ENCODE measurements around the gene SIGLEC11.
"Not testable (repeated sequence)": the region's sequence is repeated elsewhere in the genome, so short reads cannot be mapped to it uniquely, and the experiment has no call there.

SIGLEC11 gene

DNA sequence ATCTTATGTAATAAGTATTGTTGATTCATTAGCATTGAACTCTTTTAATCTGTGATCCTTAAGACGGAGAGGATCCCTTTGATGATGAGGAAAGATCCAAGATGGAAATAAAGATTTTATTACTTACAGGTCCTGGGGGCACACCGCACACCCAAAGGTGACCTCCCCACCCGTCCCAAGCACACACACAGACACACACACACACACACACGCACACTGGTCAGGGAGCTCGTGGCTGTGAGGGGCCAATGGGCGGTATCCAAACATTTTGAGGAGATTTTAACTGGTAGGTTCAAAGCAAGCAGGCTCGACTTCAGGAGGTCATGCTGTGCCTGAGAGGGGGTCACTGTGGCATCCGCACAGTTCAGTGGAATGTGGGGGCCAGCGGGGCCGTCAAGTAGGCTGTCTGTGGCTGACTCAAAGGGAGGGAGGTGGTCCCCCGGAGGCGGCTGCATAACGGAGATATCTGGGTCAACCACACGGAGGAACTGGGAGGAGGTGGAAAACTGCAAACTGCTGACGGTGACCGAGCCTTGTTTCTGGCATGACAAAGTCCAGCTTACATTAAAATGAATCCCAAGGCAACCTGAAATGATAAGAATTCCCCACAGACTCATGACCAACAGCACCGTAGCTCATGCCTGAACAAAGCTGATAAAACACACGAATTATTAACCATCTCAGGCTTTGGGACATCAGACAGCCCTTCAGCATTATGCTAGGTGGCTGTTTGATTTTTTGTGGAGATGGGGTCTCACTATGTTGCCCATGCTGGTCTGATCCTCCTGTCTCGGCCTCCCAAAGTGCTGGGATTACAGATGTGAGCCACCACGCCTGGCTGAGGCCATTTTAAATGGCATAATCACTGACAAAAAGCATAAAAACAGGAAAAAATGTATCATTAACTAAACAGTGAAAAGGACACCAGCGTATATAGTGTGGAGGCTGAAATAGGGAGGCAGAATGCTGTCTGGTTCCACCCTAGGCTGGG, 20.9 kb upstream of the SIGLEC11 start:
- no peak for DNase-seq

- no peak for DNase-seq
Measured at GRCh38 chr19:49978324-49978723, 17.4 kb upstream of the SIGLEC11 start.

DNA sequence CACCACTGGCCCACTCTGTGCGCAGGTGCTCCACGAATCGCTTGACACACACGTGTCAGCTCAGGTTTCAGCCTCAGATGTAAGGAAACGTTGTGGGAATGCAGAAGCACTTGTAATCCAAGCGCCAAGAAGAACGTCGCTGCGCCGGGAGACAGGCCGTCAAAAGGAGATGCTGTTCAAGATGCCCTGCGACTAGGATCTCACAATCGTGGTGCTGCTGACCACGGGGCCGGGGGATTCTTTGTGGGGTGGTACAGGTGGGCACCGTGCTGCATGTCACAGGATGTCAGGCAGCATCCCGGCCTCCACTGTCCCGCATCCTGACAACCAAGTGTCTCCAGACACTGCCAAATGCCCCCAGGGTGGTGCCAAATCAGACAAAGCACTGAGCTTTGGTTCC, 16.9 kb upstream of the SIGLEC11 start:
- no peak for DNase-seq

DNA sequence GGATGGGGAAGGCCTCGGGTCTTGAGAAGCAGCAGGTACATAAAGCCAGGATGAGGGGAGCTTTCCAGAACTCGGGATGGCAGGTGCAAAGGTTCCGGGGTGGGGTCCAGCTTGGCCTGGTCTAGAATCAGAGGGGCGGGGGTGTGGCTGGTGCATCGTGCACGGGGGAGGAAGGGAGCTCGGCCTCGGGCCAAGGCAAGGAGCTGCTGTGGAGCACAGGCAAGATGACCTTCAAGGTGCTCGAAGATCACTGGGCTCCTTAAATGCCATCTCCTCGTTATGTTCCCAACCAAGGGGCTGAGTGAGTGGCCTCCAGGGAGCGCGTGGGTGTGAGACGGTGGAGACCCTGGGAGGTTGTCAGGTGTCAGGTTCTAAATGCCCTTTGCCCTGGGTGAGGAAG, 16.1 kb upstream of the SIGLEC11 start:
- no peak for DNase-seq

- no peak for DNase-seq
Measured at GRCh38 chr19:49976496-49976895, 15.5 kb upstream of the SIGLEC11 start.

DNA sequence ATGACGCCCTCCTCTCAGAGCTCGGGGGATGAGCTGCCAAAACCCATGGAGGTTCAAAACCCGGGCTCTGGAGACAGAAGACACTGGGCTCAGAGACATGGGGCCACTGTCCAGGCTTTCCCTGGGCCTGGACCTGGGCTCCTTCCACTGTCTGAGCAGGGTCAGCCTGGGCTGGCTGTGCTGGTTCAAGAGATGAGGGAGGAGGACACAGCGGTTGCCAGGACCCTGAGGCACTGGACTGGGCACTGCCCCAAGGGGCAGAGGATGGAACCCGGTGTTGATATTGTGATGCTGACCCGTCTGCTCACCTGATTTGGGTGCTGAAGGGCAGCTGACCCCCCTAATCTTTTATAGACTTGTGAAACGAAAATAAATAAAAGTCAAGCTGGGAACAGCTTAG, 14.1 kb upstream of the SIGLEC11 start:
- DNase-seq, result no peak

GRCh38 chr19:49973987-49974386, 13.0 kb upstream of the SIGLEC11 start:
- DNase-seq, result no peak

- no peak for DNase-seq
Measured at GRCh38 chr19:49972841-49973240, 11.9 kb upstream of the SIGLEC11 start.

- no peak for DNase-seq
Measured at GRCh38 chr19:49971991-49972411, 11.0 kb upstream of the SIGLEC11 start.

GRCh38 chr19:49969355-49969754, 8.4 kb upstream of the SIGLEC11 start:
- not testable (repeated sequence) for DNase-seq

- DNase-seq, result no peak
Measured at GRCh38 chr19:49968279-49968922, 7.4 kb upstream of the SIGLEC11 start.

DNA sequence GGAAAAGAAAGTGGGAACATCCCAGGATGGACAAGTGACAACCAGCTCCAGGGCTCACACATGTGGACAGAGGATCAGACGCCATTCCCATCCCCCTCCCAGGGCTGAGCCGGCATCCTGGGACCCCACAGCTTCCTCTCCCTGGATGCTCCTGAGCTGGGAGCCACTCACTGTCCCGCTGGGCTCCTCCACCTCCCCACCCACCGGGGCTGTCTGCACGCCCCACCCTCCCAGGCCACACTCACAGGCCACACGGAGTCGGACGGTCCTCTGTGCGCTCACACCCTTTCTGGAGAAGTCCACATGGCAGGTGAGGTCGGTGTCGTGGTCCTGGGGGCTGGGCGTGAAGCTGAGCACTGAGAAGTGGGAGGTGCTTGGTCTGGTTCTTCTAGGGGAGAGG, 1.1 kb downstream of the SIGLEC11 start:
- not testable (repeated sequence) for DNase-seq

- not testable (repeated sequence) for DNase-seq
Measured at GRCh38 chr19:49958596-49958995, 2.4 kb downstream of the SIGLEC11 start.

DNA sequence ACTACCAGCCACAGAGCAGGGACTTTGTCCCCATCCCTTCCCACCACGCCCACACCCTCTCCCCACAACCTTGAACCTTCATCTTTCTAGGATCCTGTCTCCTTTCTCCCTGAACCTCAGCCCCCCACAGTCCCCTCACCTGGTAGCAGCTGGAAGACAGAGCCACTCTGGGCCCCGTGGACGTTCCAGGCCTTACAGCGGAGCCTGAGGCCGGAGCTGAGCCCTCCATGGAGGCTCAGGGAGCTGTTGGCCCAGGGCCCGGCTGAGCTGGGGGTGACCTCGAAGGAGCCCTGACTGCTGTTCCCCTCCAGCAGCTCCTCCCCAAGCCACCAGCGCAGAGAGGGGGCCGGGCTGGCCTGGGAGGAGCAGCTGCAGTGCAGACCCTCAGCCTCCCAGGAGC, 2.8 kb downstream of the SIGLEC11 start:
- DNase-seq, result not testable (repeated sequence)

DNA sequence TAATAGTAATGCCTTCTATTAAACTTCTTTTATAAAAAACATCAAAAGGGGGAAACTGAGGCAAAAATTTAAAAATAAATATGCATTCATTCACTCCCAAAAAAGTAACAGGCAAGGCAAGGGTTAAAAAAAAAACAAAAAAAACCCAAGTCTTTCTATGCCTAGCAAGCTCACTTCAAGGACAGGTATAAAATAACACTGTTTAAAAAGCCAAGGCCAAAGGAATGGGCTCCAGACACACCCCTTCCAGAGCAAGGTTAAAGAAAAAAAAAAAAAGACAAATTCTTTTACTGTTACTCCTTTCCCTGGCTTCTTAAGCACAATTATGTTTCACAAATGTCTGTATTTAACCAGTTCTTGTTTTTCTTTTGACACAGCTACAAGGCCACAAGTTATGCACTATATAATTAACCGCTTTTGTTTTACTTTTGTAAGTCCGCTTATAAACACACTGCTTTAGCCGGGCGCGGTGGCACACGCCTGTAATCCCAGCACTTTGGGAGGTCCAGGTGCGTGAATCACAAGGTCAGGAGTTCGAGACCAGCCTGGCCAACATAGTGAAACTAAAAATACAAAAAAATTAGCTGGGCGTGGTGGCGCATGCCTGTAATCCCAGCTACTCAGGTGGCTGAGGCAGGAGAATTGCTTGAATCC, 3.6 kb downstream of the SIGLEC11 start:
- DNase-seq, result no peak

DNA sequence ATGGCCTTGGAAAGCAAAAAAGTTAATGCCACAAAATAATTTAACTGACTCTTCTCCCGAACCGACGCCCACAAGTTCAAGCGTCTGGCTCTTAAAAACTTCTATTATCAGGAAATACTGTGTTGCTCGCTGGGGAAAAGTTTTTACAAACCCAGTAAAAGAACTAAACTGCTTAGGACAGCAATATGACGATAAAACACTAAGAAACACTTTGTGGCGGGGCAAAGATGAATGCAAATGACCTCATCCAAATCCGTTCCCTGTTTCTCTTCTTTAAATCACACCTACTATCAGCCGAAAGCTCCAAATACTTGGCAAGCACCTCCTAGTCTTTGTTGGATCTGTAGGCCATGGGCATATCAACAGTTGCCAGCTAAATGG, 4.9 kb downstream of the SIGLEC11 start:
- no peak for DNase-seq

DNA sequence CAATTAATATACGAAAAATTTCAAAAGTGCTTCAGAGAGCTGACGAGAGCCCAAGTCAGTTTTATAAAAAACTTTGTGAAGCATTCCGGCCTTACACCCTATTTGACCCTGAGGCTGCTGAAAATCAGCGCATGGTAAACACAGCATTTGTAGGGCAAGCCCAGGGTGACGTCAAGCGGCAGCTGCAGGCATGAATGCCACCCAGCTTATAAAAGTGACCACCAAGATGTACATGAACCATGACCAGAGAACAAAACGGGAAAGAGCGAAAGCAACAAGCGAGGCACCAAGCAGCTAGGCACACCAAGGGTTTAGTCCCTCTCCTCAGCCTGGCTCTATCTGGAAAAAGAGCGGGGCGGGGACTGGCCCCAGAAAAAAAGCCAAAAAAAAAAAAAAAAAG, 6.0 kb downstream of the SIGLEC11 start:
- DNase-seq, result no peak

DNA sequence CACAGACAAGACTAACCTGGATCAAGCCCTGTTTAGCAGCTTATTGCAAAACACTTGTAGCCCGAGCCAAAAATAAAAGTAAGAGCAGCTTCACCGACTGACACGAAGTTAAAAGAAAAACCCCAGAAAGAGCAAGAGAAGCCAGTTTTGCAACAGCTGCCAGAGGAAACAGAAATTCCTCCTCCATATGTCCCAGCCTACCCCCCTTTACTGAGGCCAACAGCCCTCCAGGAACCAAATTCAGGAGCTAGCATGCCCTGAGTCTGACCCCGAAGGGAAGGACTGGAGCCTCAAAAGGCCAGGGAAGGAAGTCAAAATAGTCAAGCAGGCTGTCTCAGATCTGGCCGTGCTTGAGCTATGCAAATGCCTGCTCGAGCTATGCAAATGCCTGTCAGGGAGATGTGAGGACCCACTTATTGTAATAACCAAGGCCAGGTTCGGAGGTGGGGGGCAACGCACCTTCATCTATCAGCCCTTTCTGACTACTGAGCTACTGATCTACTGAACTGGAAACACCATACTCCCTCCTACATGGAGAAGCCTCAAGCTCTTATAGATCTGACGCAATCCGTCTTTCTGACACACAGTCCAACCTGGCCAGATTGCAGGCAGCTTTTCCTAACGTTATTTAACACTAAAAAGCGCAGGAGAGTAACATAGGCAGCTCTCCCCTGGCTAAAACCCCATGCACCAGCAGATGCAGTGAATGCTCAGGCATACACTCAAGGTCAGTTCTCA, 6.7 kb downstream of the SIGLEC11 start:
- DNase-seq, result no peak

DNA sequence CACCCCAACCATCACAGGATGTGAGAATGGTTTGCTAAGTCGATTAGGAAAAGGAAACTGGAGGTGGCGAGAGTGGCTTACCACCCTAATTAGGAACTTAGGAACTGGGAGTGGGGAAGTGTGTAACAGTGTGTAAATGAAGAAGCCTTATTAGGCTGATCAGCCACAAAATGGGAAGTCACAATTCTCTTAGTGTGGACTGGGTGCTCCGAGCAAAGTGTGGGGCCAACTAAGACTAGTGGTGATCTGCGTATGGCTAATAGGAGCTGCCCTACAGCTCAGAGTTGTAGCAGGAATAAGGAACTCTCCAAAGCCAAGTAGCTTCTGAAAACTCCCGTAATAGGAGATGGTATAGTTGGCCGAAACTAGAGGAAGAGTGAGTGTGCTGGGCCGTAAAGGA, 7.6 kb downstream of the SIGLEC11 start:
- no peak for DNase-seq

GRCh38 chr19:49952906-49953305, 8.1 kb downstream of the SIGLEC11 start:
- no peak for DNase-seq

DNA sequence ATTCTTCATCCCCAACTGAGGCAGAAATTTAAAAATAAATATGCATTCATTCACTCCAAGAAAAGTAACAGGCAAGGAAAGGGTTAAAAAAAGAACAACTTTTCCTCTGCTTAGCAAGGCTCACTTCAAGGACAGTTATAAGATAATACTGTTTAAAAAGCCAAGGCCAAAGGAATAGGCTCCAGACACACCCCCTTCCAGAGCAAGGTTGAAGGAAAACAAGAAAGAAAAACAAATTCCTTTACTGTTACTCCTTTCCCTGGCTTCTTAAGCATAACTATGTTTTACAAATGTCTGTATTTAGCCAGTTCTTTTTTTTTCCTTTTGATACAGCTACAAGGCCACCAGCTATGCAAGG, 8.5 kb downstream of the SIGLEC11 start:
- DNase-seq, result no peak

DNA sequence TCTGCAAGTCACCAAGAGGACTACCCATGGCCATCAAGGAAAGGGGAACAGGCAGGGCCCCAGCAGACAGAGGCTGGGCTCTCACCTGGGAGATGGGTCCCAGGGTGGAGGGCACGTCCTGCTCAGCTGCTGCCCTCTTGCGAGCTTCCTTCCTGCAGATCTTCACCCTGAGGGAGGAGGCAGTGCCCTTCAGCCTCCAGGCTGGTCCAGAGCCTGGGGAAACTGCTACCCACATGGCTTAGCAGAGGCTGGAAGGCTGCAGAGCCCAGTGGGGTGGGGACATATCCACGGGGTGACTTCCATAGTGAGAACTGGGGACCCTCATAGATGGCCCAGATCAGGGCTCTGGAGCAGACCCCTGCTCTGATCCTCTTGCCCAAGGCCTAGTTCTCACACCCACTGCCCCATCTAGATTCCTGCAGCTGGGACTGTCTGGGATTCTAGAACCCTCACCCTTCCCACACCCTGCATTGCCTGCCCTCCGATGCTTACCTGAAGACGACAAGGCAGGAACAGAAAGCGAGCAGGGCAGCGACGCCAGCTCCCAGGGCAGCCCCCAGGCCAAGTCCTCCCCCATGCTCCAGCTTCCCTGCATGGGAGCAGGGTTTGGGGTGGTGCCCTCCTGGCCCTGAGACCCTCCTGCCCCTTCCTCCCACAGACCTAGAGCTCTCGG, 9.0 kb downstream of the SIGLEC11 start:
- no peak for DNase-seq

All from NCI-H446 (cell line).